HG03442 (cell line): ENCODE measurements around the gene SLC24A2.
"Not testable (repeated sequence)": the region's sequence is repeated elsewhere in the genome, so short reads cannot be mapped to it uniquely, and the experiment has no call there.

Source experiments
- ATAC-seq: cut with Tn5 transposase; IDR thresholded peaks from one replicate; pipeline ENCODE4 v1.9.1; 2021; ENCODE audit warnings: mild to moderate bottlenecking, moderate library complexity; ENCODE audit not compliant: unreplicated experiment

The SLC24A2 gene

DNA sequence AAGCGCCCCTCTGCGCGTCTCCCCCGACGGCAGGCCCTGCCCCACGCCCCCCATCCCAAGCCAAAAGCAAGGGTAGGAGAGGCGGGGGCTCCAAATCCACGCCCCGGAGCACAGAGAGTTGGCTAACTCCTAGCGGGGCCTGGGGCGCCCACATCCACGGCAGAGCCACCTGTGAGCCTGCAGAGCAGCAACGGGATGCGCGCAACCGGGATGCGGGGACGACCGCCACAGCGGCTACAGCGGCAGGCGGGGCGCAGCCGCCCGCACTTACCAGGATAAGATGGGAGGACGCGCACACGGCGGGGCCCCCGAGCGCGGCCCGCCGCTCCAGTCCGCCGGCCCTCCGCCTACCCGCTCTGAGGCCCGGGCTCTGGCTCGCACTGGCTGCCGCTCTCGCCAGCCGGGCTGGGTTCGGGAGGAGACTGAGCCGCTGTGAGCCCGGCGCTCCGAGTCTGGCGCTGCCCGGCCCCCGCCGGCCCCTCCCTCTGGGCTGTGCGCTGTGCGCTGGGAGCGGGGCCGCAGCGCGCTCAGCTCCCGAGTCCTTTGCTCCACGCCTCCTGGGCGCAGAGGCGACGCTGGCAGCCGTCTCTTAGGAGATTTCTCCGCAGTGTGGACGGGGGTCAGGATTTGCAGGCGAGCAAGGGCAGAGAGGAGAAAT lies at the start of gene SLC24A2:
SLC24A2 (minus strand) TSS at position 424 of the 658 bp plus-strand sequence.
- no peak for ATAC-seq

DNA sequence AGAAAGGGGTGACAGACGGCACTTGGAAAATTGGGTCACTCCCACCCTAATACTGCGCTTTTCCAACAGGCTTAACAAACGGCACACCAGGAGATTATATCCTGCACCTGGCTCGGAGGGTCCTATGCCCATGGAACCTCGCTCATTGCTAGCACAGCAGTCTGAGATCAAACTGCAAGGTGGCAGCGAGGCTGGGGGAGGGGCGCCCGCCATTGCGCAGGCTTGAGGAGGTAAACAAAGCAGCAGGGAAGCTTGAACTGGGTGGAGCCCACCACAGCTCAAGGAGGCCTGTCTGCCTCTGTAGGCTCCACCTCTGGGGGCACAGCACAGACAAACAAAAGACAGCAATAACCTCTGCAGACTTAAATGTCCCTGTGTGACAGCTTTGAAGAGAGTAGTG lies 44.5 kb upstream of the SLC24A2 start:
- not testable (repeated sequence) for ATAC-seq

GRCh38 chr9:19830796-19831195 lies 42.0 kb upstream of the SLC24A2 start:
- ATAC-seq: no peak

- no peak for ATAC-seq
These were observed 39.8 kb upstream of the SLC24A2 start for GRCh38 chr9:19828576-19829109.

DNA sequence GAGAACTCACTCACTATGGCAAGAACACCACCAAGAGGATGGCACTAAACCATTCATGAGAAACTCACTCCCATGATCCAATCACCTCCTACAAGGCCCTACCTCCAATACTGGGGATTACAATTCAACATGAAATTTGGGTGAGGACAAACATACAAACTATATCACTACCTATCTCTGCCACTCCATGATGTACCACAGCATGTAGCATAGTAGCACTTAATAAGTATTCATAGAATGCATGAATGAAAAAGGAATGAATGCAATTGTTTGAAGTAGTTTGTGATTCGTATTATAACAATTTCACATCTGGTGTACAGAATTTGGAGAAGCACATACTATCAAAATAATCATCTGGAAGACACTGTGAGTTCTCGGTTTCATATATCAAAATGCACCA lies 27.9 kb upstream of the SLC24A2 start:
- no peak for ATAC-seq

DNA sequence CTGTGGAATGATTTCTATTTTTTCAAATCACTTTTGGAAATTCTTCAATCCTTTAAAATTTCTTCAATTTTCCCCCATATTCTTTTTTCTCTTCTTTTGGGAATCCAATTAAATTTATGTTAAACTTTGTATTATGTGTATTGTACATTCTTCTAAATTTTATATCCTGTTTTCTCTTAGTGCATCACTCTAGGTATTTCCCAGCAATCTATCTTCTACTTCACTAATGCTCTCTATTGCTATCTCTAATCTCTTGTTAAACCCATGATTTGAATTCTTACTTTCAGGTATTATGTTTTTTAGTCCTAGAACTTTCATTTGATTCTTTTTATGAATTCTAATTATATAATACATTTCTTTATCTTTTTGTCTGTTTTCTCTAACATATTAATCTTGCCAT lies 23.4 kb upstream of the SLC24A2 start:
- no peak for ATAC-seq

GRCh38 chr9:19809422-19810269 lies 20.8 kb upstream of the SLC24A2 start:
- ATAC-seq: no peak

DNA sequence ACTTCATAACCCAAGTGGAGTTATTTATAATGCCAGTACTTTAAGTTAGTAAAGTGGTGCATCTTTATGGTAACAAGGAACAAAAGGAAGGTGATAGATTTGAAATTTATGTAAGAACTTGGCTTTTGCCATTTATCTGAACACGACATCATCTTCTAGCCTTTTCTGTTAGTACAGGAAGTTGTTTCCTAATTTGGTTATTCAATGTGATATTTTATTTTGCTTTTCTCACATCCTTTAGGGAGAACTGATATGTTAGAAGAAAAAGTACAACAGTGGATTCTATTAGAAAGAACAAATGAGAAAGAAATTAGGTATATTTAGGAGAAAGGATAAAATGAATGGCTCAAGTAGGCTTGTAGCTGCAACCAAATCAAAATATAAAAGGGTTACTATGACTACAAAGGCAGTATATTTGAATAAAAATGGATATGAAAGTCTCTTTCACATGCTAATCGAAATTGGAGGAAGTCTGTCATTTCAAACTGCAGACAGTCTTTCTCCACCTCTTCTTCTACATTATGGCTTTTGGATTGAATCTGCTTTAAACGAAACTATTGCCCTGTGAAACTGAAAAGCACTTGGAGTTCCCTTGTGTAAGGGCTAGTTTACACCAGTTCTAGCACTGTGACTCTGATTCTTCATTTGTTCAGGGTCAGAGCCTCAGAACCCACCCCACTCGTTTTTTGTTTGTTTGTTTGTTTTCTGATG lies 18.5 kb upstream of the SLC24A2 start:
- ATAC-seq: no peak

GRCh38 chr9:19804431-19804830 lies 15.6 kb upstream of the SLC24A2 start:
- ATAC-seq: no peak

DNA sequence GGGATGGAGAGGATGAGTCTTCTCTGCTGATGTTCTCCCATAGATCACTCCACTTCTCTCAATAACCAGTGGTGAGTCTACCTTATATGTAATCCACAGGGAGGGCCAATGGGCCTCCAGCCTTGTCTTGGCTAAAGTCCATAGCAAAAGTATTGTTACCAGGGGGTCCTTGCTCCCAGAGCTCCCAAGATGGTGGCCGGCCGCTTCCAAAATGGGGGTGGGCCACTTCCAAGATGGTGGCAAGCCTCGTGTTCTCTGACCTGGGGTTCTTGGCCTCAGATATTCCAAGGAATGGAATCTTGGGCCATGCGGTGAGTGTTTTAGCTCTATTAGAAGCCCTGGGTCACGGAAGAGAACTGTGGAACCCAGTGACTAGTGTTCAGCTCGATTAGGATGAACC lies 12.0 kb upstream of the SLC24A2 start:
- no peak for ATAC-seq

- ATAC-seq: no peak
These were observed 10.9 kb upstream of the SLC24A2 start for GRCh38 chr9:19799784-19800183.

DNA sequence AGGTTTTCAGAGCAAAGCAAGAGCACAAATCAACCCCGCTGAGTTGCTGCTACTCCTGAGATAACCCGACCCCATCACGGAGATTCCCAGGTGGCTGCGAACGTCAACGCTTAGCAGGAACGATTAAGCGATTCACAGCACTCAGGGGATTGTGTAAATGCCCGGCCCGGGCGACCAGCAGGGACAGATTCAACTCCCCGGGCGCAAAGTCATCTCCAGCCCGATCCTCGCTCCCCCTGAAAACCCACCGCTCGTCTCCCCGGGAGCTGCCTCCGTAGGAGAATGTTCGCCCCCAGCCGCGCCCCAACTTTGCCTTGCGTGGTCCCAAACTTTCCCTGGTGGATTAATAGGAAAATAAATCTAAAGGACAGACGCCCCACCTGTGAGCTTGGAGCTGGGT lies 685 bp downstream of the SLC24A2 start:
- ATAC-seq: no peak

DNA sequence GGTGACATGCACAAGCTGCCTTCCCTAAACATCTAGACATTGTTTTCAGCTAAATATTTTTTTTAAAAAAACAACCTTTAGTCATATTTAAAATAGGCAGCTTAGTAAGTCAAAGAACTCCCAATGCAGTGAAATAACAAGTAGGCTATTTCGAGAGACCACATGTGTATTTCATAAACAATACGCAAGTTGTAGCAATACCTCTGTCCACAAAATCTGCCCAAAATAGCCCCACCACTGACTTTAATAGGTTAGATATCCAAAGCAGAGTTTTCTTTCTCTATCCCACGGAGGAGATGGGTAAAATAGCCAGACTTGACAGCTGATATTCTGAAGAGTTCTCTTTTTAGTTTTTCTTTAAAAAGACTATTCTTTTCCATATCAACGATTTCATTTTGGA lies 1.2 kb downstream of the SLC24A2 start:
- no peak for ATAC-seq

GRCh38 chr9:19785230-19785629 lies 3.6 kb downstream of the SLC24A2 start:
- no peak for ATAC-seq

DNA sequence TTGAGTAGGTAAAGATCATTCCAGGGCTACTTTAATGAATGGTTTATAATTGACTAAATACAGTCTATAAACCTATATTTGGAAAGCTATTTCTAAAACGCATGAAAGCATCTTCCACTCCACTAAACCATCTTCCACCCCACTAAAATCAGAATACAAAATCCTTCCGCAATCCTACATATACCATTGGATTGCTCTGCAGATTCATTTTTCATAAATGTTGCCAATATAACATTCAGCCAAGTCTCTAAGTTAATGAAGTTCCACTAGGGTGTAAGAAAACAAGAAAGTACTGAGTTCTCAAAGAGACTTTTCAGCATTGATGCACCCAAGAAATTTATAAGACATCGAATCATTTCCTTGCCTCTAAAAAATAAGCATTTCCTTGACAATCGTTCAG lies 4.7 kb downstream of the SLC24A2 start:
- ATAC-seq: no peak

- no peak for ATAC-seq
These were observed 5.3 kb downstream of the SLC24A2 start for GRCh38 chr9:19783500-19783899.

GRCh38 chr9:19782005-19782404 lies 6.8 kb downstream of the SLC24A2 start:
- no peak for ATAC-seq

DNA sequence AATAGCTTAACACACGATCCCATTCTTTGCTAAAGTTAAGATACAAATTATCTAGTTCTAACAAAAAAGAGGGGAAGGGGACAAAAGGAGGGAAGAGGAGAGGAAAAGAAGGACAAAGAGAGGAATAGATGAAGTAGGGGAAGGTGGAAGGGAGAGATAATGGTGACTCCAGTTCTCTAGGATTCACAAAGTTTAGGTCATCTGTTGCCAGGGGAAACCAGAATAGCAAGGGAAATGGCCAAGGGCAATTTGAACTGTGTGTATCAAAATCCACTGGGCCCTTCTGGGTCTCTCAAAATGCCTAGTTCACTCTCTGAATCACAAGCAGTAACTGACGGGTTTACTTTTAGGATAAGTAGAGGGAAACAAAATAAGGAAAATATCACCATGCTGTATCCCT lies 7.6 kb downstream of the SLC24A2 start:
- ATAC-seq: no peak

- ATAC-seq: no peak
These were observed 17.4 kb downstream of the SLC24A2 start for GRCh38 chr9:19771446-19771845.

GRCh38 chr9:19770973-19771372 lies 17.9 kb downstream of the SLC24A2 start:
- ATAC-seq: no peak

DNA sequence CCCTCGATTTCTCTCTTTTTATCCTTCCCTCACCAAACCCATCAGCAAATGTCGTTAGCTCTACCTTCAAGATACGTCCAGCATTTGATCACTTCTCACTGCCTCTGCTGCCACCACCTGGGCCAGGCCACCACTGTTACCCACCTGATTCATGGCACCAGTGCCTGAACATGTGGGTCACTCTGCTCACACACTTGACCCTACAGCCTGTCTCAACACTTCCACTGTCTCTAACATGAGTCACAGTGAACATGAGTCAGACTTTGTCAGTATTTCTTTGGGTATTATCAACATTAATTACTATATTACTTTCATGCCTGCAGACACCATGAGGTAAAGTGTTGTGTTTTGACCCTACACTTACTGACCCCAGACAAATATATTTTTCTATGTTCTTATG lies 19.6 kb downstream of the SLC24A2 start:
- no peak for ATAC-seq

DNA sequence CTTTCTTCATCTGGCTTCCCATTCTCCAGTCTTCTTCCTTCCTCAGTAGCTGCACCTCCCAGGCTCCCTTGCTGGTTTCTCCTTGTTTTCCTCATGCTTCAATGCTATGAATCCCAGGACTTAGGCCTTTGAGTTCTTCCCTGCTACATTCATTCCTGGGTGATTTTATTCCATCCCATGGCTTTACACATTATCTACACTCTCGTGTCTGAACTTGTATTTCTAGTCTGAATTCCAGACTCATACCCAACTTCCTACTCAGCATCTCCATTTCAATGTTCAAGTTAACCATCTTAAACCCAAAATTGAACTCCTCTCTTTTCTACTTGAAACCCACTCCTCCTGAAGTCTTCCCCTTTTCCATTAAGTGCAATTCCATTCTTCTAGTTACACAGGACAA lies 20.0 kb downstream of the SLC24A2 start:
- no peak for ATAC-seq
